GM12878 (cell line): ENCODE results near the gene GSTO1. TPM values are rescaled to one million over a fixed set of nuclear protein-coding genes. Genes with fewer than 3 reads are reported as not detected.
A peak's percentile ranks its signal among the peaks of the same experiment; 100 is the strongest.

Experiments
- BCL3 ChIP-seq: IDR thresholded peaks from 2 replicates; pipeline ENCODE4 v1.6.1; 2011; ENCODE audit warnings: borderline replicate concordance, low read depth, mild to moderate bottlenecking, moderate library complexity, low read length; ENCODE audit not compliant: insufficient read depth, poor library complexity, severe bottlenecking
- BMI1 ChIP-seq: fragments of 450-650 bp; IDR thresholded peaks from 2 replicates; pipeline ENCODE4 v1.6.1; 2016; ENCODE audit warnings: mild to moderate bottlenecking, moderate library complexity, borderline replicate concordance
- BRCA1 ChIP-seq: IDR thresholded peaks from 2 replicates; pipeline ENCODE4 v1.6.1; 2011; ENCODE audit warnings: low read depth, low read length, improper control_type of control experiment
- polyA plus RNA-seq, 11 experiments: library from polyadenylated mRNA; depleted of rRNA in 4 of 11; unstranded in 6 of 11; stranded (reverse) in 5 of 11; fragments of >200 nt; fragmentation: Nextera tagmentation in 4 of 11; fragmentation: Illumina TruSeq in 1 of 11; extraction: Ambion mirVana in 4 of 11; extraction: Trizol in 1 of 11; gene quantifications; 1 replicate in 1 of 11; 2 replicates in 10 of 11; pipeline versions ENCODE4 v1.2.1 to v1.2.3, GENCODE V29; 2011 to 2016; ENCODE audit warnings: inconsistent platforms in 2 of 11, missing spikeins in 2 of 11, low read depth in 1 of 11
- total RNA-seq, 4 experiments: library from RNA; depleted of rRNA in 3 of 4; stranded (reverse); fragments of >200 nt in 3 of 4; fragmentation: Illumina TruSeq in 1 of 4; extraction: Trizol in 1 of 4; gene quantifications; 2 replicates each; pipeline versions ENCODE4 v1.2.1 to v1.2.3, GENCODE V29; 2013 to 2021
- TF ChIP-seq, protein P1 (sequence below): fragments of 450-650 bp; IDR thresholded peaks from 2 replicates; pipeline ENCODE4 v1.6.1; 2017; ENCODE audit warnings: mild to moderate bottlenecking, low read depth, inconsistent platforms; ENCODE audit not compliant: poor library complexity, severe bottlenecking
- TF ChIP-seq, protein P2 (sequence below): fragments of 450-650 bp; IDR thresholded peaks from 2 replicates; pipeline ENCODE4 v1.6.1; 2017; ENCODE audit warnings: mild to moderate bottlenecking

The GSTO1 gene
- total and polyA plus RNA-seq, 10 of the 15 experiments (the other 5 are each of a cell fraction or from before 2014, with no cell fraction given) = 53.1 to 197 (median 112) TPM

- TF ChIP-seq, protein P1, sequence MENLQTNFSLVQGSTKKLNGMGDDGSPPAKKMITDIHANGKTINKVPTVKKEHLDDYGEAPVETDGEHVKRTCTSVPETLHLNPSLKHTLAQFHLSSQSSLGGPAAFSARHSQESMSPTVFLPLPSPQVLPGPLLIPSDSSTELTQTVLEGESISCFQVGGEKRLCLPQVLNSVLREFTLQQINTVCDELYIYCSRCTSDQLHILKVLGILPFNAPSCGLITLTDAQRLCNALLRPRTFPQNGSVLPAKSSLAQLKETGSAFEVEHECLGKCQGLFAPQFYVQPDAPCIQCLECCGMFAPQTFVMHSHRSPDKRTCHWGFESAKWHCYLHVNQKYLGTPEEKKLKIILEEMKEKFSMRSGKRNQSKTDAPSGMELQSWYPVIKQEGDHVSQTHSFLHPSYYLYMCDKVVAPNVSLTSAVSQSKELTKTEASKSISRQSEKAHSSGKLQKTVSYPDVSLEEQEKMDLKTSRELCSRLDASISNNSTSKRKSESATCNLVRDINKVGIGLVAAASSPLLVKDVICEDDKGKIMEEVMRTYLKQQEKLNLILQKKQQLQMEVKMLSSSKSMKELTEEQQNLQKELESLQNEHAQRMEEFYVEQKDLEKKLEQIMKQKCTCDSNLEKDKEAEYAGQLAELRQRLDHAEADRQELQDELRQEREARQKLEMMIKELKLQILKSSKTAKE = no peak
- TF ChIP-seq, protein P2, sequence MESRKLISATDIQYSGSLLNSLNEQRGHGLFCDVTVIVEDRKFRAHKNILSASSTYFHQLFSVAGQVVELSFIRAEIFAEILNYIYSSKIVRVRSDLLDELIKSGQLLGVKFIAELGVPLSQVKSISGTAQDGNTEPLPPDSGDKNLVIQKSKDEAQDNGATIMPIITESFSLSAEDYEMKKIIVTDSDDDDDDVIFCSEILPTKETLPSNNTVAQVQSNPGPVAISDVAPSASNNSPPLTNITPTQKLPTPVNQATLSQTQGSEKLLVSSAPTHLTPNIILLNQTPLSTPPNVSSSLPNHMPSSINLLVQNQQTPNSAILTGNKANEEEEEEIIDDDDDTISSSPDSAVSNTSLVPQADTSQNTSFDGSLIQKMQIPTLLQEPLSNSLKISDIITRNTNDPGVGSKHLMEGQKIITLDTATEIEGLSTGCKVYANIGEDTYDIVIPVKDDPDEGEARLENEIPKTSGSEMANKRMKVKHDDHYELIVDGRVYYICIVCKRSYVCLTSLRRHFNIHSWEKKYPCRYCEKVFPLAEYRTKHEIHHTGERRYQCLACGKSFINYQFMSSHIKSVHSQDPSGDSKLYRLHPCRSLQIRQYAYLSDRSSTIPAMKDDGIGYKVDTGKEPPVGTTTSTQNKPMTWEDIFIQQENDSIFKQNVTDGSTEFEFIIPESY = no peak
- peak; percentile 66 for TF ChIP-seq BCL3
- peak; percentile 79 for TF ChIP-seq BRCA1
- no peak for TF ChIP-seq BMI1
Observed at GRCh38 chr10:104268713-104269645, 14.3 kb downstream of the GSTO1 start, which contains the start of gene GSTO2 (continued).
